Measurements from ENCODE around the gene LPIN2.
"Not testable (repeated sequence)": the region's sequence is repeated elsewhere in the genome, so short reads cannot be mapped to it uniquely, and the experiment has no call there.

Gene LPIN2, protein sequence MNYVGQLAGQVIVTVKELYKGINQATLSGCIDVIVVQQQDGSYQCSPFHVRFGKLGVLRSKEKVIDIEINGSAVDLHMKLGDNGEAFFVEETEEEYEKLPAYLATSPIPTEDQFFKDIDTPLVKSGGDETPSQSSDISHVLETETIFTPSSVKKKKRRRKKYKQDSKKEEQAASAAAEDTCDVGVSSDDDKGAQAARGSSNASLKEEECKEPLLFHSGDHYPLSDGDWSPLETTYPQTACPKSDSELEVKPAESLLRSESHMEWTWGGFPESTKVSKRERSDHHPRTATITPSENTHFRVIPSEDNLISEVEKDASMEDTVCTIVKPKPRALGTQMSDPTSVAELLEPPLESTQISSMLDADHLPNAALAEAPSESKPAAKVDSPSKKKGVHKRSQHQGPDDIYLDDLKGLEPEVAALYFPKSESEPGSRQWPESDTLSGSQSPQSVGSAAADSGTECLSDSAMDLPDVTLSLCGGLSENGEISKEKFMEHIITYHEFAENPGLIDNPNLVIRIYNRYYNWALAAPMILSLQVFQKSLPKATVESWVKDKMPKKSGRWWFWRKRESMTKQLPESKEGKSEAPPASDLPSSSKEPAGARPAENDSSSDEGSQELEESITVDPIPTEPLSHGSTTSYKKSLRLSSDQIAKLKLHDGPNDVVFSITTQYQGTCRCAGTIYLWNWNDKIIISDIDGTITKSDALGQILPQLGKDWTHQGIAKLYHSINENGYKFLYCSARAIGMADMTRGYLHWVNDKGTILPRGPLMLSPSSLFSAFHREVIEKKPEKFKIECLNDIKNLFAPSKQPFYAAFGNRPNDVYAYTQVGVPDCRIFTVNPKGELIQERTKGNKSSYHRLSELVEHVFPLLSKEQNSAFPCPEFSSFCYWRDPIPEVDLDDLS

DNA sequence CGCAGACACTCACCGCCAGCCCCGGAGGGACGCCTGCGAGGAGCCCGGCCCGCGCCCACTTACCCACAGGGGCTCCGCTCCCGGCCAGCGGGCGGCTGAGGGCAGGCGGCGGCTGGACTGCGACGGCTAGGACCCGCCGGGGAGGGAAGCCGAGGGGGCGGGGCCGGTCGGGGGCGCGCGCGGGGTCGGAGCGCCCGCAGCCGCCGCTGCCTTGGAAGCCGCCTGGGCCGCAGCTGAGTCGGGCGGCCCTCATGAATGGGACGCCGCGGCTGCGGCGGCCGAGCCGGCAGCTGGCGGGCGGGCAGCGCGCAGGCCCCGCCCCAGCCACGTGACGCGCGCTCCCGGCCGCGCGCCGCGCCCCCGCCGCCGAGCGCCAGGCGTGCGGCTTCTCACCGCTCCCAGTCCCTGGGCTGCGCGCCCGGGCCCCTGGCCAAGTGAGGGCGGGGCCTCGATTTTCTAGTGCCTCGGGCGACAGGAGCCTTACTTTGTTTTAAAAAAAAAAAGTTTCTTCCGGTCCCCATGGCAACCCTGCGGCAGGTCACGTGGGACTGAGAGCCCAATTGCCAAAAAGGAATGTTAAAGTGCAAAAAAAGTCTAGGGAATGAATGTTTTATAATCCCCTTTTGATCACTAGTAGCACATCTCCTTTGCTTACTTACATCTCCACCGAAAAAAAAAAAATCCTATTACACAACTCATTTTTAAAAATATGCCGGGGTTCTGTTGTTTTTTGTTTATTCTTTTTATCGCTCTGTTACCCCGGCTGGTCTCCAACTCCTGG lies at the start of gene LPIN2:
TSS of gene LPIN2 (minus strand) at position 121 of the 781 bp plus-strand sequence. CDS start 52,304 bp downstream, outside the sequence.
- peak; percentile 96 for DNase-seq (ENCODE audit: low spot score)

DNA sequence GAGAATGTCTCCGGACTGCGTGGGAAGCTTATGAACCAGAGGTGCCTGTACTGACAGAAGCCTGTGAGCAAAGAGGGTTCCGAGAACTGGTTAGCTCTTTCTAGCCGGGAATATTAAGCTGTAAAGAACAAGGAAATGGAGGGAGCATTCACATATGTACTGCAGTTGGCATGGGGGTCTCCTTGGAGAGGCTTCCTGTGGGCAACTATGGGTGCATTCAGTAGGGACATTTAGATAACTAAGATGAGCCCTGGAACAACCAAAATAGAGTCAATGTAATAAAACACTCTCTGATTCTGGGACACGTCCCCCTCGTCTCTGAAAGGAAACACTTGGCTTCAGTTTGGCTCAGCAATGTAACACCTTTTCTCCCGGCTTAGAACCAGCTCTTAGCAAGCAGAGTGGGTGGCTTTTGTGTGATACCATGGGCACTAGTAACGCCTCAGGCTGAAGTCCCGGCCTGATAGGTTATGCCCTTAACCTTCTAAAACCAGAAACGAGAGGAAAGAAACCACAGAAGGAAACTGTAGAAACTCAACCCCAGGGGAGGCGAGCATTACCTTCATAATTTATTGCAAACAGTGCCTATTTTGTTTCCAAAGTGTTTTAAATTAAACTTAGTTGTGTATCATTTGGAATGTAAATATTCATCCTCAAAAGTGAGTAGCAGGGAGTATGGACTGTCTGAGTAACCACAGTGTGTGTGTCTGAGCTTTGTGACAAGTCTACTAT lies 48.8 kb upstream of the LPIN2 start:
- DNase-seq (ENCODE audit: low spot score) = no peak

DNA sequence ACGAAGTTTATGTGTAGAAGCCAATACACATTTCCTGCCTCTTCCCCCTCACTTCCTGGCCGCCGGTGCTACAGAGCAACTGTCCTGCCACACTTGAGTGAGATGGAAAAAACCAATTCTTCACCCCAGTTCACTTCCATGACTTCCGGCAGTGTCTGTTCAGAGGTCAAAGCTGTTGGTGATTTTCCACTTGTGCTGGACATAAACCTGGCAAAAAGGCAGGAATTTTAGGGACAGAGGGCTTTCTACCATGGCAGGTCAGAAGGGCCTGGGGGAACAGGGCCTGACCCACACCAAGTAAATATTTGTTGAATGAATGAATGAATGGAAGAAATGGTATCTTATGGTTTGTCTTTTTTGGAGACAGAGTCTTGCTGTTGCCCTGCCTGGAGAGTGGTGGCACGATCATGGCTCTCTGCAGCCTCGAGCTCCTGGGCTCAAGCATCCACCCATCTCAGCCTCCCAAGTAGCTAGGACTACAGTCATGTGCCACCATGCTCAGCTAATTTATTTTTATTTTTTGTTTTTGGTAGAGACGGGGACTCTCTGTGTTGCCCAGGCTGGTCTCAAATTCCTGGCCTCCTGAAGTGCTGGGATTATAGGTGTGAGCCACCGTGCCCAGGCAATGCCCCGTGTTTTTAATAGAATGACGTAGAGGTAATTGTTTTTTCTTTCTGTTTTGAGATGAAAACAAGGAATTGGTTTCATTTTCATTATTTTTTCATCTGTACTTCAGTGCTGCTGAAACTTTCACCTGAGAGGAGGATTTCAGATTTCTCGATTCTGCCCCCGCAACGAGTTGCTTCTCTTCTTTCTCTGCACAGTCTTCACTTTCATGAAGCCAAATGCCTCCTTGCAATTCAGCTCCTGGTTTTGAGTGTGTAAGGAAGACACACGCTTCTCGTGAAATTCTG lies 48.0 kb upstream of the LPIN2 start:
- no peak for DNase-seq (ENCODE audit: low spot score)

DNA sequence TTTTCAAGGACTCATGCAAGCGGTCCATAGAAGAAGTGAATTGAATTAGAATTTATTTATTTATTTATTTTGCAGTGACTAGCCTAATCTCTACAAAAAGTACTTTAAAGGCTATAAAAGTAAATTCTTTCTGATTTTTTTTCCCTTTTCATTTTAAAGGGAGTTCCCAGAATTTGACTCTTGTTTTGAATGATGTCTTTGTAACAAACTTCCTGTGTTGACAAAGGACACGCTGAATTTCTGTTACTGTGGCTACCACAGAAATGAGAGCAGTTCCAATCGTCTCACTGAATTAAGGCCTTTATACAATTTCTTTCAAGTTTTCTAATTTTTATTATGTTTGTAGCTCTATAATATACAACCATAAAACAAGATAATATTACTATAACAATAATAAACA lies 46.3 kb upstream of the LPIN2 start:
- DNase-seq (ENCODE audit: low spot score) = no peak

DNA sequence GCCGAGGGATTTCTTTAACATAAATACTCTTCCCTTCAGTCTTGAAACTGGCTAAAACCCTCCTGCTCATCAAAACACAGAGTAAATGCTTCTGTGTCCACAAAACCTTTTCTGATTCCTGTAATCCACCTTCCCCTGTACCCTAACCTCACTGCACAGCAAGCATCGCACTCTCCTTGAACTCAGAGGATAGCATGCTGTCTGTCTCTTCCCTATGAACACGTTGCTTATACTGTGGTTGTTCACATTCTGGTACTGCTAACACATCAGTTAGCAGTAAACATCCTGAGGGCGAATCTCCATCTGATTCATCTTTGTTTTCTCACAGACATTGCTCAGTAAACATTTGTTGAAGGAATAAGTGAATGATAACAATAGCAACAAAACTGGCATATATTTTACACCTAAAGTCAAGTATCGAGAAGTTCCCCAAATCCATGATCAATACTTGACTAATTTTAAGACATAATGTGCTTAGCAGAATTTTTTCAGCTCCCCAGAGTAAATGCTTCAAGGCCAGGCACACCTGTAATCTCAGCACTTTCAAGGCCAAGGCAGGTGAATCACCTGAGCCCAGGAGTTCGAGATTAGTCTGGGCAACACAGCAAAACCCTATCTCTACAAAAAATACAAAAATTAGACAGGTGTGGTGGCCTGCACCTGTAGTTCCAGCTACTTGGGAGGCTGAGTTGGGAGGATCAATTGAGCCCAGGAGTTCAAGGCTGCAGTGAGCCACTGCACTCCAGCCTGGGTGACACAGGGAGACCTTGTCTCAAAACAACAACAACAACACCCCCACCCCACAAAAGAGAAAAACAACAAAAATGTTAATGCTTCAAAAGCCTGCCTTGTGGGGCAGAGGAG lies 45.6 kb upstream of the LPIN2 start:
- no peak for DNase-seq (ENCODE audit: low spot score)

DNA sequence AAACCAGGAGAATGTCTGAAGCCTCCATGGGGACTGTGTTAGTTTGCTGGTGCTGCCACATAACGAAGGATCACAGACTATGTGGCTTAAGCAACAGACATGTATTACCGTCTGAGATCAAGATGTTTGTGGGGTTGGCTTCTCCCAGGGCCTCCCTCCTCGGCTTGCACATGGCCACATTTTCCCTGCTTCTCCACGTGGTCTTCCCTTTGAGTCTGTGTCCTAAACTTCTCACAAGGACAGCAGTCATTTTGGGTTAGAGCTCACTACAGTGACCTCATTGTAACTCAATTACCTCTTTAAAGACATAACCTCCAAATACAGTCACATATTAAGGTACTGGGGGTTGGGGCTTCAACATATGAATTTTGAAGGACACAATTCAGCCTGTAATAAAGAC lies 44.6 kb upstream of the LPIN2 start:
- DNase-seq (ENCODE audit: low spot score) = no peak

DNA sequence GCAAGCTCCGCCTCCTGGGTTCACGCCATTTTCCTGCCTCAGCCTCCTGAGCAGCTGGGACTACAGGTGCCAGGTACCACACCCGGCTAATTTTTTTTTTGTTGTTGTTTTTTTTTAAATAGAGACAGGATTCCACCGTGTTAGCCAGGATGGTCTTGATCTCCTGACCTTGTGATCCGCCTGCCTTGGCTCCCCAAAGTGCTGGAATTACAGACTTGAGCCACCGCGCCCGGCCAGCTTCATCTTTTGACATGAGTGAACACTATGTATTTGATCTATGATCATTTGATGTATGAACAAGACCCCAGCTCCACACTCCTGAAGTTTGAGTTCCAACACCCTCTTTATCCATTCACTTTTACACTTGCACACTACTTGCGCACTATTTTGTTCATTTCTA lies 43.4 kb upstream of the LPIN2 start:
- DNase-seq (ENCODE audit: low spot score) = no peak

DNA sequence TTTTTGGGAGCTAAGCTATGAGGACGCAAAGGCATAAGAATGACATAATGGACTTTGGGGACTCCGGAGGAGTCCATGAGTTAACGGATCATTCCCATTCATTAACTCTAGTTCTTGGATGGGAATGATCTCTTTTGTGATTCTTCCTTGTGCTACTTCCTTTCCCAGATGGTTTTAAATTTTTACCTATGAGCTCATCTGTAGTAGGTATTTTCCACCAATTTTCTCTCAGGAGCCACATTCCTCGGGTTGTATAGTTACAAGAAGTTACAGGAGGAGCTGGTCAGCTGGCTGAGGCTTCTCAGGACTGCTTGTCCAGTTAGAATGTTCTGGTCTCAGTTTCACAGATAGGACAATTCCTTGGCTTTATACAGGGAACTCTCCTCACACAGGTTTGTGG lies 42.9 kb upstream of the LPIN2 start:
- no peak for DNase-seq (ENCODE audit: low spot score)

DNA sequence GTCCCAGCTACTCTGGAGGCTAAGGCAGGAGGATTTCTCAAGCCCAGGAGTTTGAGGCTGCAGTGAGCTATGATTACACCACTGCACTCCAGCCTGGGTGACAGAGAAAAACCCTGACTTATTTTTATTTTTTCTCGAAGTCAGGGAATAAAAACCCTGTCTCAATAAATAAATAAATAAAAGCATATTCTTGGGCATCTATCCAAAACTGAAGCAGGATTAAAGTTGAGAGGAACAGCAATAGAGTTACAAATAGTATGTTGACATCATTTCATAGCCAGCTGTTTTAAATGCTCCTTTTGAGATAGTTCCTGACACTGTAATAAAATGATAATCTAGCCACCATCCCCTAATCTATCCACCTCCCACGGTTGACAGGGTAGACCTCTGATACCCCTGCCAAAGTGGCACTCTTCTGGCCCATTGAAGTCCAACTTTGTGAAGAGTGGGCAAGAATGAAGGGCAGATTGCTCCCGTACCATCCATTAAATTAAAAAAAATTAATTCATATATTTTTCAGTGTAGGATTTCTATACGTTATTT lies 42.3 kb upstream of the LPIN2 start:
- DNase-seq (ENCODE audit: low spot score) = no peak

DNA sequence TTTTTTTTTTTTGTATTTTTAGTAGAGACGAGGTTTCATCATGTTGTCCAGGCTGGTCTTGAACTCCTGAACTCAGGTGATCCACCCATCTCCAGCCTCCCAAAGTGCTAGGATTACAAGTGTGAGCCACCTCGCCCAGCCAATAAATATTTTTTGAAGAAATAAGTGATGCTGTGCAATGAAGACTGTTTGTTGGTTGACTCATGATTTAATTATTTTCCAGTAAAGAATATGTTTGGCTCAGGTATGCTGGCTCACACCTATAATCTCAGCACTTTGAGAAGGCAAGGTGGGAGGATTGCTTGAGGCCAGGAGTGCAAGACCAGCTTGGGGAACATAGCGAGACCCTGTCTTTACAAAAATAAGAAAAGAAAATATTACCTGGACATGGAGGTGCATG lies 41.8 kb upstream of the LPIN2 start:
- DNase-seq (ENCODE audit: low spot score) = no peak

DNA sequence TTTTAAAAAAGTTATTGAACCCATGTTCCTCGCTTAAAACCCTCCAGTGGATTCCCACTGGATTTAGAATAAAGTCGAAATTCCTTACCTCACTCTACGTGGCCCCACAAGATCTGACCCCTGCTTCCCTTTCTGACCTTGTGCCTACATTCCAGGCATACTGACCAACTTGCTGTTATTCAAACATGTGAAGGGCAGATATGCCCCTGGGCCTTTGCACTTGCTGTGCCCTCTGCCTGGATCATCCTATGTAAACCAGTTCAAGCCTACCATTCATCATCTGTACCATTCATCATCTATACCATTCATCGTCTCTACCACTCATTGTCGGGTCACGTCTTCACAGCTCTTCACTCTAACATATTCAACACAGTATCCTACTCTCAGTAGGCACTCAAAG lies 41.3 kb upstream of the LPIN2 start:
- no peak for DNase-seq (ENCODE audit: low spot score)

DNA sequence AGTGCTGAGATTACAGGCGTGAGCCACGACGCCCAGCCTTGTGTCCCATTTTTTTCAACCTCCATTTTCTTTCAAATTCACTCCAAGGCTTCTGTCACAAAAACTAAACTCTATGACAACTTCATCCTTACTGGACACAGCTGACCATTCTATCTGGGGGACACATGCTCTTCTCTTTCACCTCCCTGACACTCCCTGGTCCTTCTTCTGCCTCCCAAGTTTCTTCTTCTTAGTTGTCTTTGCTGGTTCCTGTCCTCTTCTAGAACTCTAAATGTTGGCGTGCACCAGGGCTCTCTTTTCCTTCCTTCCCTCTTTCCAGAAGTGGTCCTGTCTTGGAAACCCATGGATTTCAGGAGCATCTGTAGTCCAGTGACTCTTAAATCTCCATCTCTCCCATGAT lies 40.1 kb upstream of the LPIN2 start:
- DNase-seq (ENCODE audit: low spot score) = no peak

DNA sequence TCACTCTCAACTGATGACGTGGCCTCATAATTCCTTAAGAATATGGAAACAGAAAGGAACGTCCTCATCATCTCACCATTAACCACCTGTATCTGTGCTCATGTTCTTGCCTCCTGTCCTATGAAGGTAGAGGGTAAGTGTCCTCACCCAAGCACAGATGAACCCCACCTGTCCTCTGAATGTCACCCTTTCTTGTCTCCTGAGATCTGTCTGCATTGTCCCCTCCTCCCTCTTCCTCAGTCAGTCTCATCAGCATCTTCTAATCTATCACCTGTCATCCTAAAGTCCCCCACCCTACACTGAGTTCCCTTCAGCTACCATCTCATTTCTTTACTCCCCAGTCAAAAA lies 39.4 kb upstream of the LPIN2 start:
- no peak for DNase-seq (ENCODE audit: low spot score)

DNA sequence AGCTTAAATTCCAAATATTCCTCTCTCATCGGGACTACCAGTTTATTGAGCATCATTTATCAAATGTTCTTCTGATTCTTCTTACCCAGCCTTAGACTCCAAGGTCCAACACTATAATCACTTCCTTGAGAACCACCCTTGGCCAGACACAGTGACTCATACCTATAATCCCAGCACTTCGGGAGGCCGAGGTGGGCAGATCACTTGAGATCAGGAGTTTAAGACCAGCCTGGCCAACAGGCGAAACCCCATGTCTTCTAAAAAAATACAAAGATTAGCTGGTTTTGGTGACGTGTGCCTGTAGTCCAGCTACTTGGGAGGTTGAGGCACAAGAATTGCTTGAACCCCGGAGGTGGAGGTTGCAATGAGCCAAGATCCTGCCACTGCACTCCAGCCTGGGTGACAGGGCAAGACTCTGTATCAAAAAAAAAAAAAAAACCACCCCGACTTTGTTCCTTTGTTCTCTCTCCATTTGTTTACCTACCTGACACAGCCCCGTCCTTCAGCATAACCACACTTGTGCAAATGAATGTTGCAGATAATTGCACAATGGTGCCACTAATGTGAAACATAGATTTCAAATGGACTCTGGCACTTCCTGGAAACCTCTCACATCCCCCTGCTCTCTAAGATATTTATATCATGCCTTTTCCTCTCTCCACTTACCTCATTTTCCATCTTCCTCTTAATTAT lies 38.9 kb upstream of the LPIN2 start:
- DNase-seq (ENCODE audit: low spot score) = no peak

DNA sequence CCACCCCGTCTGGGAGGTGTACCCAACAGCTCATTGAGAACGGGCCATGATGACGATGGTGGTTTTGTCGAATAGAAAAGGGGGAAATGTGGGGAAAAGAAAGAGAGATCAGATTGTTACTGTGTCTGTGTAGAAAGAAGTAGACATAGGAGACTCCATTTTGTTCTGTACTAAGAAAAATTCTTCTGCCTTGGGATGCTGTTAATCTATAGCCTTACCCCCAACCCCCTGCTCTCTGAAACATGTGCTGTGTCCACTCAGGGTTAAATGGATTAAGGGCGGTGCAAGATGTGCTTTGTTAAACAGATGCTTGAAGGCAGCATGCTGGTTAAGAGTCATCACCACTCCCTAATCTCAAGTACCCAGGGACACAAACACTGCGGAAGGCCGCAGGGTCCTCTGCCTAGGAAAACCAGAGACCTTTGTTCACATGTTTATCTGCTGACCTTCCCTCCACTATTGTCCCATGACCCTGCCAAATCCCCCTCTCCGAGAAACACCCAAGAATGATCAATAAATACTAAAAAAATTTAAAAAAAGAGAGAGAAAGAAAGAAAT lies 37.0 kb upstream of the LPIN2 start:
- DNase-seq (ENCODE audit: low spot score) = not testable (repeated sequence)

DNA sequence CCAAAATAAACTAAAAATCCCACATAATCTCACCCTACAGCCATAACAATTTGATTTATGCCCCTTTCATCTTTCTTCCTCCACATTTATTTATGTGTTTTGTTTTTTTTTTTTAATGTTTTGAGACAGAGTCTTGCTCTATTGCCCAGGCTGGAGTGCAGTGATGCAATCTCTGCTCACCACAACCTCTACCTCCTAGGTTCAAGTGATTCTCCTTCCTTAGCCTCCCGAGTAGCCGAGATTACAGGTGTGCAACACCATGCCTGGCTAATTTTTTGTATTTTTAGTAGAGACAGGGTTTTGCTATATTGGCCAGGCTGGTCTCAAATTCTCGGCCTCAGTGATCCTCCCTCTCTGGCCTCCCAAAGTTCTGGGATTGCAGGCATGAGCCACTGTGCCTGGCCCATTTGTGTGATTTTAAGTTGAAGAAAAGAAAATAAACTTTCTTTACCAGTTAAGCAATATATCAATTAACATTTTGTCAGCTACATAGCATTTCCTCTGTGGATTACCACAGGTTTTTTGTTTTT lies 35.9 kb upstream of the LPIN2 start:
- DNase-seq (ENCODE audit: low spot score) = no peak

DNA sequence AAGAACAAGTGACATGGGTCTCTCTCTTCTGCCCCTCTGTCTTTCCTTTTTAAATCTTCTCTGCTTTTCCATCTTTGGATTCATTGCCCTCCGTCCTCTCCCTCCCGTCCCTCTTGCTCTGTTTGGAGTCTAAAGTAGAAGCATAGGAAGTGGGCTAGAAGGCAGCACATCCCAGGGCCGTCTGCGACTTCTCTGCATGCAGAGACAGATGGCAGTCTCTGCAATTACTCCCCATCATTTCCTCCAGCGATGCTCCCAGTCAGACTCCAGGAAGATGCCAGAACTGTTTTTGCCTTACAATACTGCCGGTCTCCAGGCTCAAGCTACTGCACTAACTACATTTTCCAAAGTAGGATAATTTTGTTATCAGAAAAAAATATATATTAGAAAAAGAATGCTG lies 35.2 kb upstream of the LPIN2 start:
- DNase-seq (ENCODE audit: low spot score) = no peak

DNA sequence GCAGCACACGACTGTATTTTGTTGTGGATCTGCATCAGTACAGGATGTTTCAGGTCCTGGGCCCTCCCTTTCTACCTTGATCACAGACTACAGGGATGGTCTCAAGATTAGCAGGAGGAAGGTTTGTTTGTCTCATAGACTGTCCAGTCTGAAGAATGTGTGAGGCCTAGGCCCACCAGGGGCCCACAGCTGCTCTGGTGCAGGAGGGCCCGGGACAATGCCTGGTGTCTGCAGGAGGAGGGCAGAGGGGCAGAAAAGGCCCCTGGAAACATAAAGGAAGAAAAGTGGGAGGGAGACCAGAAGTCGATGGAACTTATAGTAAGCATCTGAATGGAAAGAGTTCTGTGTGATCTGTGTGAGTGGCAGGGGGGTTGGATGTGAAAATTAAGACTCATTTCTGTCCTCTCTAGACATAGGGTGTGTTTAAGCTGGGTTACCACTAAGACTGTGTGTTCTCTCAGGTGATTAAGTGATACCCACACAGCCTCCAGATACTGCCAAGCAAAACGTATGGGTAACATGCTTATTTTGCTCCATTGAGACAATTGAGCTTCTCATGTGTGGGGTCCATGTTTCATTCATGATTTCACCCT lies 33.4 kb upstream of the LPIN2 start:
- no peak for DNase-seq (ENCODE audit: low spot score)

Measured in ecto neural progenitor cell (in vitro differentiated cells).